HG03097 (cell line): ENCODE results near the gene GABARAP.

Source experiments
- ATAC-seq: cut with Tn5 transposase; IDR thresholded peaks from one replicate; pipeline ENCODE4 v1.9.1; 2021; ENCODE audit not compliant: unreplicated experiment, low FRiP score

The GABARAP gene

GRCh38 chr17:7223375-7223774 is 18.9 kb downstream of the GABARAP start:
- ATAC-seq = no peak

GRCh38 chr17:7222972-7223292 is 19.3 kb downstream of the GABARAP start:
- no peak for ATAC-seq

GRCh38 chr17:7222093-7222971 is 19.9 kb downstream of the GABARAP start:
- ATAC-seq = no peak

- ATAC-seq = no peak
Observed at GRCh38 chr17:7221278-7222092, 20.8 kb downstream of the GABARAP start.

- no peak for ATAC-seq
Observed at GRCh38 chr17:7220593-7221277, 21.5 kb downstream of the GABARAP start.

GRCh38 chr17:7219812-7220592 is 22.2 kb downstream of the GABARAP start, which contains the start of the genes ACADVL and DLG4:
ACADVL (plus strand) TSS chr17:7219938; CDS start chr17:7219985, 47 bp downstream.
DLG4 (minus strand) TSS chr17:7219836.
- ATAC-seq = peak; percentile 32

- no peak for ATAC-seq
Observed at GRCh38 chr17:7219229-7219811, 22.9 kb downstream of the GABARAP start.

GRCh38 chr17:7218758-7219157 is 23.5 kb downstream of the GABARAP start:
- no peak for ATAC-seq

GRCh38 chr17:7218166-7218565 is 24.1 kb downstream of the GABARAP start:
- ATAC-seq = no peak

- ATAC-seq = no peak
Observed at GRCh38 chr17:7217113-7217987, 24.9 kb downstream of the GABARAP start.

- no peak for ATAC-seq
Observed at GRCh38 chr17:7216242-7217112, 25.8 kb downstream of the GABARAP start.

- ATAC-seq = no peak
Observed at GRCh38 chr17:7215652-7216180, 26.5 kb downstream of the GABARAP start.

- ATAC-seq = no peak
Observed at GRCh38 chr17:7215136-7215638, 27.1 kb downstream of the GABARAP start.

- peak; percentile 71 for ATAC-seq
Observed at GRCh38 chr17:7214300-7215135, 27.7 kb downstream of the GABARAP start.

GRCh38 chr17:7213895-7214299 is 28.4 kb downstream of the GABARAP start:
- peak; percentile 6 for ATAC-seq

- ATAC-seq = no peak
Observed at GRCh38 chr17:7211491-7212273, 30.6 kb downstream of the GABARAP start.
